HepG2 (cell line): ENCODE measurements around the gene PRR36. TPM values are rescaled to one million over a fixed set of nuclear protein-coding genes. Genes with fewer than 3 reads are reported as not detected.

ENCODE experiments used
- AFF4 ChIP-seq: sonication (generic); formaldehyde crosslinking; IDR thresholded peaks from 2 replicates; pipeline ENCODE4 v1.4.0; 2020; ENCODE audit warnings: missing genetic modification reagents
- FOXA1 ChIP-seq, 2 experiments: fragments of 450-650 bp in 1 of 2; sonication (generic) in 1 of 2; formaldehyde crosslinking in 1 of 2; IDR thresholded peaks; 2 replicates each; pipeline versions ENCODE4 v1.4.0 to v1.6.1; 2016 to 2020; ENCODE audit warnings: missing genetic modification reagents in 1 of 2
- FOXK1 ChIP-seq: sonication (generic); formaldehyde crosslinking; IDR thresholded peaks from 2 replicates; pipeline ENCODE4 v1.4.0; 2020; ENCODE audit warnings: low read depth, missing genetic modification reagents, borderline replicate concordance
- FOXO1 ChIP-seq: sonication (generic); formaldehyde crosslinking; IDR thresholded peaks from 2 replicates; pipeline ENCODE4 v1.4.0; 2020; ENCODE audit warnings: missing genetic modification reagents
- FUBP1 ChIP-seq: sonication (generic); formaldehyde crosslinking; IDR thresholded peaks from 2 replicates; pipeline ENCODE4 v1.5.1; 2020; ENCODE audit warnings: missing genetic modification reagents, mild to moderate bottlenecking, borderline replicate concordance
- NKX3-1 ChIP-seq: sonication (generic); formaldehyde crosslinking; IDR thresholded peaks from 2 replicates; pipeline ENCODE4 v1.5.0; 2020; ENCODE audit warnings: missing genetic modification reagents
- SAFB2 ChIP-seq: sonication (generic); formaldehyde crosslinking; IDR thresholded peaks from 2 replicates; pipeline ENCODE4 v1.5.1; 2020; ENCODE audit warnings: missing genetic modification reagents, low read depth, mild to moderate bottlenecking, borderline replicate concordance
- TAF1 ChIP-seq: sonication (generic); formaldehyde crosslinking; IDR thresholded peaks from 2 replicates; pipeline ENCODE4 v1.4.0; 2020; ENCODE audit warnings: missing genetic modification reagents
- U2AF2 ChIP-seq: fragments of 200-400 bp; formaldehyde crosslinking; IDR thresholded peaks from 2 replicates; pipeline ENCODE4 v1.6.1; 2017; ENCODE audit warnings: low read depth, mild to moderate bottlenecking, low read length
- ZNF121 ChIP-seq: sonication (generic); formaldehyde crosslinking; IDR thresholded peaks from 2 replicates; pipeline ENCODE4 v1.5.0; 2020; ENCODE audit warnings: mild to moderate bottlenecking, missing genetic modification reagents
- ZNF136 ChIP-seq: sonication (generic); formaldehyde crosslinking; IDR thresholded peaks from 2 replicates; pipeline ENCODE4 v1.8.1; 2022; ENCODE audit warnings: low read depth, mild to moderate bottlenecking, moderate library complexity, missing genetic modification reagents
- ZNF235 ChIP-seq: sonication (generic); formaldehyde crosslinking; IDR thresholded peaks from 2 replicates; pipeline ENCODE4 v1.8.1; 2023; ENCODE audit warnings: mild to moderate bottlenecking, missing genetic modification reagents, borderline replicate concordance
- ZNF274 ChIP-seq: sonication (generic); formaldehyde crosslinking; IDR thresholded peaks from 2 replicates; pipeline ENCODE4 v1.5.1; 2020; ENCODE audit warnings: mild to moderate bottlenecking, missing genetic modification reagents
- ZNF503 ChIP-seq: sonication (generic); formaldehyde crosslinking; IDR thresholded peaks from 2 replicates; pipeline ENCODE4 v1.4.0; 2020; ENCODE audit warnings: missing genetic modification reagents
- ZNF776 ChIP-seq: sonication (generic); formaldehyde crosslinking; IDR thresholded peaks from 2 replicates; pipeline ENCODE4 v1.4.0; 2020; ENCODE audit warnings: mild to moderate bottlenecking, missing genetic modification reagents
- polyA plus RNA-seq, 8 experiments: library from polyadenylated mRNA; depleted of rRNA in 3 of 8; stranded (reverse) in 7 of 8; unstranded in 1 of 8; fragments of >200 nt; fragmentation: Illumina TruSeq in 4 of 8; extraction: Trizol in 4 of 8; gene quantifications; 2 replicates each; pipeline versions ENCODE4 v1.2.1 to v1.2.3, GENCODE V29; 2011 to 2016; ENCODE audit warnings: low read depth in 4 of 8, missing spikeins in 1 of 8, mixed read lengths in 1 of 8; ENCODE audit not compliant: insufficient read depth in 1 of 8
- total RNA-seq, 5 experiments: library from RNA; depleted of rRNA; stranded (reverse); fragments of >200 nt; fragmentation: Illumina TruSeq; extraction: Trizol; gene quantifications; 2 replicates each; pipeline ENCODE4 v1.2.3, GENCODE V29; 2016; ENCODE audit warnings: low read depth in 1 of 5
- TF ChIP-seq, protein P1 (sequence below): sonication (generic); formaldehyde crosslinking; IDR thresholded peaks from 2 replicates; pipeline ENCODE4 v1.8.0; 2022; ENCODE audit warnings: missing genetic modification reagents, mild to moderate bottlenecking, borderline replicate concordance
- TF ChIP-seq, protein P2 (sequence below): sonication (generic); formaldehyde crosslinking; IDR thresholded peaks from 2 replicates; pipeline ENCODE4 v1.8.1; 2023; ENCODE audit warnings: mild to moderate bottlenecking, inconsistent platforms, moderate library complexity, missing genetic modification reagents, borderline replicate concordance

The PRR36 gene
- total and polyA plus RNA-seq, 2 of the 13 experiments (the other 11 are each of a cell fraction or from before 2014, with no cell fraction given): 0.07 to 0.17 TPM

DNA sequence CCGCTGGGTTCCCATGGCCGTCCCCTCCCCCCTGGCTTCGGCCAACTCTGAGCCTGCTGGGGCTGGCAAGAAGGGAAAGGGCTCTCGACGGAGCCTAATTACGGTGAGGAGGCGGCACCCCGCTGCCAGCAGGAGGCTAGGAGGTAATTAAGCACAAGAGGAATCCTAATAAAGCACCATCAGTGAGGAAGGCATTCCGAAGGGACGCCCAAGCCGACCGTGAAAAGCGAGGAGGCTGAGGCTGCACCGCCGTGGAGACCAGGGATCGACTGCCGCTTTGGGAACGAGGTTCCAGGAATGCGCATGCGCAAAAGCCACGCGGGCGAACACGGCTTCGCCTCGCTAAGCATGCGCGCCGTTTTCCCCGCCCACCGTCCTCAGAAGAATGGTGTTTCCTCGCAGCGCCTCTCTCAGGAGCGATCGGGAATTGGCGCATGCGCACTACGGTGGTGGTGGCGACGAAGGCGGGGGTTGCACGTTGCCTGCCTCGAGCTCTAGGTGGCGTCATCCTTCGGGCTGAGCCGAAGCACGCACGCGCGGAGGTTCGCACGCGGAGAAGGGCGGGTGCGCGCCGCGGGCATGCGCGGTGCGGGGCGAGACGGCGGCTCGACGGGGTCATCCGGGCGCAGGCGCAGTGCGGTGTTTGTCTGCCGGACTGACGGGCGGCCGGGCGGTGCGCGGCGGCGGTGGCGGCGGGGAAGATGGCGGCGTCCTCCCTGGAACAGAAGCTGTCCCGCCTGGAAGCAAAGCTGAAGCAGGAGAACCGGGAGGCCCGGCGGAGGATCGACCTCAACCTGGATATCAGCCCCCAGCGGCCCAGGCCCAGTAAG lies 29.3 kb upstream of the PRR36 start, which contains the start of gene MAP2K7 (continued):
- TF ChIP-seq, protein P1, sequence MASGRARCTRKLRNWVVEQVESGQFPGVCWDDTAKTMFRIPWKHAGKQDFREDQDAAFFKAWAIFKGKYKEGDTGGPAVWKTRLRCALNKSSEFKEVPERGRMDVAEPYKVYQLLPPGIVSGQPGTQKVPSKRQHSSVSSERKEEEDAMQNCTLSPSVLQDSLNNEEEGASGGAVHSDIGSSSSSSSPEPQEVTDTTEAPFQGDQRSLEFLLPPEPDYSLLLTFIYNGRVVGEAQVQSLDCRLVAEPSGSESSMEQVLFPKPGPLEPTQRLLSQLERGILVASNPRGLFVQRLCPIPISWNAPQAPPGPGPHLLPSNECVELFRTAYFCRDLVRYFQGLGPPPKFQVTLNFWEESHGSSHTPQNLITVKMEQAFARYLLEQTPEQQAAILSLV: peak; percentile 83
- peak; percentile 86 for TF ChIP-seq SAFB2 (CRISPR knock-in tag)
- peak; percentile 88; the same call in 1 of the 2 replicates for TF ChIP-seq ZNF136 (CRISPR knock-in tag)
- TF ChIP-seq, protein P2, sequence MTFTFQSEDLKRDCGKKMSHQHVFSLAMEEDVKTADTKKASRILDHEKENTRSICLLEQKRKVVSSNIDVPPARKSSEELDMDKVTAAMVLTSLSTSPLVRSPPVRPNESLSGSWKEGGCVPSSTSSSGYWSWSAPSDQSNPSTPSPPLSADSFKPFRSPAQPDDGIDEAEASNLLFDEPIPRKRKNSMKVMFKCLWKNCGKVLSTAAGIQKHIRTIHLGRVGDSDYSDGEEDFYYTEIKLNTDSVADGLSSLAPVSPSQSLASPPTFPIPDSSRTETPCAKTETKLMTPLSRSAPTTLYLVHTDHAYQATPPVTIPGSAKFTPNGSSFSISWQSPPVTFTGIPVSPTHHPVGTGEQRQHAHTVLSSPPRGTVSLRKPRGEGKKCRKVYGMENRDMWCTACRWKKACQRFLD: peak; percentile 86; the same call in 1 of the 2 replicates
- TF ChIP-seq AFF4 (CRISPR knock-in tag): no peak
- TF ChIP-seq U2AF2: no peak
- no peak for TF ChIP-seq NKX3-1
- TF ChIP-seq ZNF503 (CRISPR knock-in tag): no peak
- TF ChIP-seq TAF1: peak; percentile 98
- TF ChIP-seq FUBP1 (CRISPR knock-in tag): no peak
- peak; percentile 59; the same call in 1 of the 2 replicates for TF ChIP-seq FOXK1
- peak; percentile 63; the same call in 1 of the 2 replicates for TF ChIP-seq FOXO1
- TF ChIP-seq ZNF121 (CRISPR knock-in tag): peak; percentile 51; the same call in 1 of the 2 replicates
- no peak; the same call in 1 of the 2 replicates for TF ChIP-seq ZNF235 (CRISPR knock-in tag)
- TF ChIP-seq ZNF274: peak; percentile 95
- TF ChIP-seq FOXA1 (IDR thresholded peaks at IDR 0.05): no peak
- TF ChIP-seq FOXA1 (CRISPR knock-in tag; IDR thresholded peaks at IDR 0.05): 0 out of 2 replicates have a peak, but pooled peaks have one; percentile 31
- peak; percentile 87; the same call in 1 of the 2 replicates for TF ChIP-seq ZNF776 (CRISPR knock-in tag)
